Measurements from ENCODE around the gene COL4A5. TPM values are rescaled to one million over a fixed set of nuclear protein-coding genes. Genes with fewer than 3 reads are reported as not detected.

Gene COL4A5
- total and polyA plus RNA-seq, 2 of the 8 experiments (the other 6 are each of a cell fraction or from before 2014, with no cell fraction given), result 24.9 to 30.2 TPM

DNA sequence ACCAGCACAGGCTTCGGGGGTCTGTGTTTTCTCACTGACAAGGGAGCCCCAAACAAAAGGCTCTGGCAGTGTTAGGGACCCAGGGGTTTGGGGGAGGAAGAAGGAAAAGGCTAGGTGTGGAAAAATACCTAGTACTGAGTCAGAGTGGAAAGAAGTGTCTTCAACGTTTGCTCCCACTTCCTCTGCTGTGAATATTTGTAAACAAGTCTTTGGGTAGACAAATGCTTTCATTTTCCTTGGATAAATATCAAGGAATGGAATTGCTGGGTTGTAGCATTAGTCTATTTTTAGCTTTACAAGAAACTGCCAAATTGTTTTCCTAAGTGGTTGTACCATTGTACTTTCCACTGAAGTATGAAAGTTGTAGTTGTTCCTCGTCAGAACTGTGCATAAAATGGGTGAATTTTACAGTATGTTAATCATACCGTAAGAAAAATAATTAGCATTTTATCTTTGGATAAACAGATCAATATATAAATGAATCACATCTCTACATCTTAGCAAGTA is 17.4 kb downstream of the COL4A5 start:
- Histone ChIP-seq H3K18ac (ENCODE audit: extremely low read depth, low read length) (no peak overlapping the region), H4K91ac (replicated peaks; ENCODE audit: insufficient read length, low read length) (no peak overlapping the region), H3K14ac (ENCODE audit: insufficient read length) (no peak overlapping the region), H2BK15ac (ENCODE audit: low read length) (no peak overlapping the region), H3K56ac (replicated peaks; ENCODE audit: insufficient read length, low read depth, low read length) (no peak overlapping the region), H3K79me1 (ENCODE audit: low read depth, low read length) (no peaks in the 10 kb centered on the region), H3K4me1 (replicated peaks in 1 of 4; ENCODE audit: control insufficient read depth in 3 of 4, insufficient read depth in 4 of 4, low read length in 3 of 4) (no peaks in the 10 kb centered on the region), H3K79me2 (ENCODE audit: control insufficient read depth in 1 of 2, insufficient read depth in 2 of 2, low read length in 2 of 2) (peaks cover 0 to 7% of the 10 kb centered on the region in 2 experiments; a peak in 1 of 4 replicates), H3K36me3 (ENCODE audit: control insufficient read depth in 2 of 4, insufficient read depth in 4 of 4, low read length in 3 of 4) (no peaks in the 10 kb centered on the region), H4K20me1 (replicated peaks in 1 of 2; ENCODE audit: control insufficient read depth in 1 of 2, insufficient read depth in 2 of 2, low read length in 2 of 2) (no peaks in the 10 kb centered on the region), H2BK5ac (ENCODE audit: low read depth, low read length) (no peak overlapping the region), H3K9me3 (ENCODE audit: insufficient read depth in 2 of 2, low read depth in 1 of 2, low read length in 1 of 2) (no peaks in the 10 kb centered on the region), H3K23me2 (ENCODE audit: low read depth, low read length) (no peaks in the 10 kb centered on the region), H2AK5ac (ENCODE audit: low read depth, low read length) (no peak overlapping the region), H2BK120ac (replicated peaks; ENCODE audit: low read depth, low read length) (no peak overlapping the region), H3K4me2 (ENCODE audit: insufficient read depth in 1 of 2, low read depth in 2 of 2, low read length in 2 of 2) (no peak overlapping the region), H3K23ac (ENCODE audit: insufficient read length) (no peak overlapping the region), H4K5ac (ENCODE audit: insufficient read length, low read depth, low read length) (no peak overlapping the region), H3K4me3 (ENCODE audit: extremely low read depth in 1 of 4, insufficient read depth in 2 of 4, low read depth in 3 of 4, low read length in 4 of 4) (no peak overlapping the region), H3K27ac (ENCODE audit: low read depth, low read length) (no peak overlapping the region), H2BK20ac (ENCODE audit: low read length) (no peak overlapping the region), H3K4ac (replicated peaks; ENCODE audit: insufficient read length, low read depth, low read length) (no peak overlapping the region), H2BK12ac (ENCODE audit: low read depth, low read length) (no peak overlapping the region), H3K27me3 (replicated peaks in 1 of 4; ENCODE audit: control insufficient read depth in 3 of 4, extremely low read depth in 1 of 4, insufficient read depth in 3 of 4, low read length in 3 of 4) (no peaks in the 10 kb centered on the region), H2AFZ (ENCODE audit: low read length) (no peak overlapping the region), H3K9ac (replicated peaks in 1 of 4; ENCODE audit: extremely low read depth in 1 of 4, low read depth in 3 of 4, low read length in 3 of 4) (no peak overlapping the region), H4K8ac (ENCODE audit: extremely low read depth, insufficient read depth, low read length) (no peak overlapping the region)
- no peak for FAIRE-seq
- ChIA-PET POLR2A (ENCODE audit: partially characterized antibody) (no interaction called here), CTCF (ENCODE audit: partially characterized antibody) (no interaction called here)
- no peak for DNase-seq (ENCODE audit: low read depth in 1 of 2, low spot score in 2 of 2)
- 87% methylated on average over 3 of the region's 4 CpGs; no CpG with 5 or more reads in 1 of the 2 experiments for WGBS, 2 experiments (ENCODE audit: extremely low coverage in 1 of 2, insufficient coverage in 1 of 2, insufficient read length in 1 of 2, insufficient replicate concordance in 2 of 2, low coverage in 1 of 2, low lambda C conversion rate in 2 of 2, missing lambda C conversion rate in 1 of 2)
- TF ChIP-seq RNF2 (IDR thresholded peaks at IDR 0.05; ENCODE audit: borderline replicate concordance, low read depth, low read length, missing control alignments, poor library complexity, severe bottlenecking) (no peak), BACH1 (IDR thresholded peaks at IDR 0.05; ENCODE audit: low read length) (no peak)

Measured in H1 (cell line).